Measurements from ENCODE around the gene FBLN1. TPM values are rescaled to one million over a fixed set of nuclear protein-coding genes. Genes with fewer than 3 reads are reported as not detected.
"Not testable (repeated sequence)": the region's sequence is repeated elsewhere in the genome, so short reads cannot be mapped to it uniquely, and the experiment has no call there.

The FBLN1 gene
- total RNA-seq, 1 donor from 2014 or later, result 211 TPM

DNA sequence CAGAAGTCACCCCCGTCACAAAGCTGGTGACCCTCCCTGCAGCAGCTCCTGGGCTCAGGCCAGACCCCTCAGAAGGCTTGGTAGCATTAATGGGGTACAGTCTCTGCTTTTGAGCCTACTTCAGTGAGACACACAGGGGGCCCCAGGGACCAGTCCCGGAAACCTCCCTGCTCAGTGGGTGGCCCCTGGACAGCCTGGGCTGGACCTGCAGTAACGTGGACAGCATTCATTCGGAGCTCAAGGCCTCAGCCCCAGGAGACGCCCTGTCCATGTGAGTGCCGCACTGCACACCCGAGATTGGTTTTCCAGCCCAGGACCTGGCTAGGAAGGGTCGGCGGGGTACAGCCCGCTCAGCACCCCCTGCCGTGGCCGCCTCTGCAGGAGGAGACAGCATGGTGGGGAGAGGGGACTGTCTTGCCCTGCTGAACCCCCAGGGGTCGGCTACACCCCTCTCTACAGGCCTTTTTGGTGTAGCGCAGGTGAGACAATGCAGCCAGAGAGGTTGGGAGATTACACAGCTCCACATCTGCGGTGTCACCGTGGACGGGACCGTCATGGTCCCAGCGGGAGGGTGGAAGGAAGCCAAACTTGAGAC, 83.4 kb downstream of the FBLN1 start:
- TF ChIP-seq, protein P1, sequence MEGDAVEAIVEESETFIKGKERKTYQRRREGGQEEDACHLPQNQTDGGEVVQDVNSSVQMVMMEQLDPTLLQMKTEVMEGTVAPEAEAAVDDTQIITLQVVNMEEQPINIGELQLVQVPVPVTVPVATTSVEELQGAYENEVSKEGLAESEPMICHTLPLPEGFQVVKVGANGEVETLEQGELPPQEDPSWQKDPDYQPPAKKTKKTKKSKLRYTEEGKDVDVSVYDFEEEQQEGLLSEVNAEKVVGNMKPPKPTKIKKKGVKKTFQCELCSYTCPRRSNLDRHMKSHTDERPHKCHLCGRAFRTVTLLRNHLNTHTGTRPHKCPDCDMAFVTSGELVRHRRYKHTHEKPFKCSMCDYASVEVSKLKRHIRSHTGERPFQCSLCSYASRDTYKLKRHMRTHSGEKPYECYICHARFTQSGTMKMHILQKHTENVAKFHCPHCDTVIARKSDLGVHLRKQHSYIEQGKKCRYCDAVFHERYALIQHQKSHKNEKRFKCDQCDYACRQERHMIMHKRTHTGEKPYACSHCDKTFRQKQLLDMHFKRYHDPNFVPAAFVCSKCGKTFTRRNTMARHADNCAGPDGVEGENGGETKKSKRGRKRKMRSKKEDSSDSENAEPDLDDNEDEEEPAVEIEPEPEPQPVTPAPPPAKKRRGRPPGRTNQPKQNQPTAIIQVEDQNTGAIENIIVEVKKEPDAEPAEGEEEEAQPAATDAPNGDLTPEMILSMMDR (IDR thresholded peaks at IDR 0.05), result no peak
- Mint-ChIP-seq H3K36me3 (ENCODE audit: unreplicated experiment) (peaks cover 5% of the 10 kb centered on the region), H3K9me3 (ENCODE audit: unreplicated experiment) (no peaks in the 10 kb centered on the region), H3K4me3 (ENCODE audit: unreplicated experiment) (no peak overlapping the region), H3K27me3 (ENCODE audit: unreplicated experiment) (no peaks in the 10 kb centered on the region), H3K4me1 (ENCODE audit: unreplicated experiment) (peaks cover 10% of the 10 kb centered on the region), H3K27ac (ENCODE audit: unreplicated experiment) (no peak overlapping the region)
- no peak for DNase-seq (ENCODE audit: extremely low spot score, unreplicated experiment)

DNA sequence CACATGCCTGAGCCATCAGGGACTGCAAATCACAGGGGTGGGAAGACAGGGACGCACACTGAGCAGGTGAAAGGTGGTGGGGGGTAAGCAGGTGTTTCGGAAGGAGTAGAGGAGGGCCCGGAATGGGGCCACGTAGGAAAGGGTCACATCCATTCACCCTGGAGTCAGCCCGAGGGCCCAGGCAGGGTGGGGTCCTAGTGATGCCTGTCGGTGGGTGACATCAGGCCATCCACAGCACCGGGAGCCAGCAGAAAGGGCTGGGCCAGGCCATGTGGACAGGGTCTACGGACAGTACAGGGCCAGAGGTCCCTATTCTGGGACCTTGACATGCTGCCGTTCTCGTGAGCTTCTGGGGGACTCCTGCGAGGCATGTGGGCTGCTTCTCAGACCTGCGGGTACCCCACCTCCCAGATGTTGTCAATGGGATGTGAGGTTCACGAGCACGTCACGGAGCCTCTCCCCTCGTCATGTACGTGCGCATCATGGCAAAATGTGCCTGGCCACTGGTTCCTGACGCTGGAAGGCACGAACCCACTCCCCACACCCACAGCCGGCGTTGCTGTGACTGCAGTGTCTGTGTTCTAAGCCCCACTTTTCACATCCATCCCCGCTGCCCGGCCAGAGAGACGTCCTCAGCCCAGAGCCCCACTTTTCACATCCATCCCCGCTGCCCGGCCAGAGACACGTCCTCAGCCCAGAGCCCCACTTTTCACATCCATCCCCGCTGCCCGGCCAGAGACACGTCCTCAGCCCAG, 84.1 kb downstream of the FBLN1 start:
- Mint-ChIP-seq H3K36me3 (ENCODE audit: unreplicated experiment) (peaks cover 5% of the 10 kb centered on the region), H3K27ac (ENCODE audit: unreplicated experiment) (no peak overlapping the region), H3K27me3 (ENCODE audit: unreplicated experiment) (no peaks in the 10 kb centered on the region), H3K4me1 (ENCODE audit: unreplicated experiment) (peaks cover 10% of the 10 kb centered on the region), H3K4me3 (ENCODE audit: unreplicated experiment) (no peak overlapping the region), H3K9me3 (ENCODE audit: unreplicated experiment) (no peaks in the 10 kb centered on the region)
- DNase-seq (ENCODE audit: extremely low spot score, unreplicated experiment), result no peak
- TF ChIP-seq, protein P1 (IDR thresholded peaks at IDR 0.05), result no peak

DNA sequence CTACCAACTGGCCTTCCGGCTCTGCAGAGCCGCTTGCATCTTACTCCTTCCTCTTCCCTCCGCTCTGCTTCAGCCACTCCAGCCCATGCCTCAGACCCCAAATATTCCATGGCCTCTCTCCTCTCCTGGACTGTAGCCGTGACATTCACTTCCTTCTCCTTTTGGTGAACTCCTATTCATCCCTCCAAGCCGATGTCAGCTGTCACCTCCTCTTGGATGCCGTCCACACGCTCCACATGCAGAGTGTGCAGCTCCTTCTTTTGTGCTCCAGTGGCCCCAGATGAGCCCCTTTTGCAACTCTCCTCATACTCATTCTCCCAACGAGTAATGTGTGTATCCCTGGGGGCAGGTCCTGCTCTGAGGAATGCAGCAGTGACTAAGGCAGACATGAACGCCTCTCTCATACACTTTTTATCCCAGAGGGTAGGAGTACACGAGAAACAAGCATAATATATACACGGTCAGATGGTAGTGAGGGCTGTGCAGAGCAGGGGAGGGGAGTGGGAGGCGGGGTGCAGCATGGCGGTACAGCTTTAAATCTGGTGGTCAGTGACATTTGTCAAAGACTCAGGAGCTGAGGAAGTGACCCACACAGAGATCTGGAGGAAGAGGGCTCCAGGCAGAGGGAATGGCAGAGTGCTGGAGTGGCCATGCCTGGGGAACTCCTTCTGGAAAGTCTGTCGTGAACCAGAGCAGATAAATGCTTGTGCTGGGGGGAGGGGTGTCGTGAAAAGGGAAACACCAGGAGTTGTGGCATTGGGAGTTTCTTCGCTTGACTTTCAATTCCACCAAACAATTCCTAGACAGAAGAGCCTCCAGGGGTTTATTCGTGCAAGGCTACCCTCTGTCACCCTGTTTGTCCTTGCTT, 85.2 kb downstream of the FBLN1 start:
- TF ChIP-seq, protein P1 (IDR thresholded peaks at IDR 0.05), result no peak

DNA sequence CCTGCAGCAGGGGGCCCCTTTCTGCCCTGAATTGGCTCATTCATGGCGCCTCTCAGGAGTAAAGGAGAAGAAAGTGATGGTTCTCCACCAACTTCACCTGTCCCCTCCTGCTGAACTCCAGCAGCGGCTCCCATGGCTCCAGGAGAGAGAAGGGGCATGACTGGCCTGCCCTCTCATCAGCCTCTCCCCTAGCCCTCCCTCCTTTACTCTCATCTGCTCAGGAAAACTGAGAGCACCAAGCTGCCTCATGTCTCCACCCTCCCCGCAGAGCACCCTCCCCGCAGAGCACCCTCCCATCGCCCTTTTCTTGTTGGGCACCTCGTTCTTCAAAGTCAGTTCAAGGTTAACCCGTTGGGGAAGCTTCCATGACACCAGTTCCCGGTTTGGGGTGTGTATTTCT, 86.9 kb downstream of the FBLN1 start:
- TF ChIP-seq, protein P1 (IDR thresholded peaks at IDR 0.05), result no peak
- Mint-ChIP-seq H3K36me3 (ENCODE audit: unreplicated experiment) (peaks cover 16% of the 10 kb centered on the region), H3K27ac (ENCODE audit: unreplicated experiment) (no peak overlapping the region), H3K4me1 (ENCODE audit: unreplicated experiment) (peaks cover 10% of the 10 kb centered on the region), H3K4me3 (ENCODE audit: unreplicated experiment) (no peak overlapping the region), H3K27me3 (ENCODE audit: unreplicated experiment) (no peaks in the 10 kb centered on the region), H3K9me3 (ENCODE audit: unreplicated experiment) (no peaks in the 10 kb centered on the region)
- DNase-seq (ENCODE audit: extremely low spot score, unreplicated experiment), result no peak

More for the DNA sequence above, 85.2 kb downstream of the FBLN1 start:
- Mint-ChIP-seq H3K4me1 (ENCODE audit: unreplicated experiment) (peaks cover 10% of the 10 kb centered on the region), H3K4me3 (ENCODE audit: unreplicated experiment) (no peak overlapping the region), H3K9me3 (ENCODE audit: unreplicated experiment) (no peaks in the 10 kb centered on the region), H3K27ac (ENCODE audit: unreplicated experiment) (no peak overlapping the region), H3K36me3 (ENCODE audit: unreplicated experiment) (peaks cover 9% of the 10 kb centered on the region), H3K27me3 (ENCODE audit: unreplicated experiment) (no peaks in the 10 kb centered on the region)
- DNase-seq (ENCODE audit: extremely low spot score, unreplicated experiment), result no peak

DNA sequence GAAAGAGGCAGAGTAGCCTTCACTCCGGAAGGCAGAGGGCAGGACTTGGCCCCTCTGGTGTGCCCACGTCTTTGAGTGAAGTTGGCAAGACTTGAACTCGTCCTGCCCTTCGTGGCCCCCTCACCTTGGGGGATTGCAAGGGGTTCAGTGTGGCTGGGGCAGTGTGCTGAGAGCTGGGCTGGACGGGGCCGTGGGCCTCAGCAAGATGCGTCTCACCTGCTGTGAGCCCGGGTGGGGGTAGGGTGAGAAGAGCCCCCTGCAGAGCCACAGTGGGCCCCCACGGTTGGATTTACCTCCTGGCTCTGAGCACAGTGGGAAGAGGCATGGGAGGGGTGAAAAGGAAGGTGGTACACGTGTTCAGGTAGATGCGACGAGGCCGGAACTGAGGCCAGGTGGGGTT, 87.6 kb downstream of the FBLN1 start:
- no peaks in the 10 kb centered on the region for H3K27me3 Mint-ChIP-seq (ENCODE audit: unreplicated experiment)
- TF ChIP-seq, protein P1 (IDR thresholded peaks at IDR 0.05), result no peak
- no peak for DNase-seq (ENCODE audit: extremely low spot score, unreplicated experiment)
- H3K4me1 Mint-ChIP-seq (ENCODE audit: unreplicated experiment), result peaks cover 10% of the 10 kb centered on the region
- H3K4me3 Mint-ChIP-seq (ENCODE audit: unreplicated experiment), result no peak overlapping the region
- no peaks in the 10 kb centered on the region for H3K9me3 Mint-ChIP-seq (ENCODE audit: unreplicated experiment)
- H3K36me3 Mint-ChIP-seq (ENCODE audit: unreplicated experiment), result peaks cover 12% of the 10 kb centered on the region
- H3K27ac Mint-ChIP-seq (ENCODE audit: unreplicated experiment), result no peak overlapping the region

DNA sequence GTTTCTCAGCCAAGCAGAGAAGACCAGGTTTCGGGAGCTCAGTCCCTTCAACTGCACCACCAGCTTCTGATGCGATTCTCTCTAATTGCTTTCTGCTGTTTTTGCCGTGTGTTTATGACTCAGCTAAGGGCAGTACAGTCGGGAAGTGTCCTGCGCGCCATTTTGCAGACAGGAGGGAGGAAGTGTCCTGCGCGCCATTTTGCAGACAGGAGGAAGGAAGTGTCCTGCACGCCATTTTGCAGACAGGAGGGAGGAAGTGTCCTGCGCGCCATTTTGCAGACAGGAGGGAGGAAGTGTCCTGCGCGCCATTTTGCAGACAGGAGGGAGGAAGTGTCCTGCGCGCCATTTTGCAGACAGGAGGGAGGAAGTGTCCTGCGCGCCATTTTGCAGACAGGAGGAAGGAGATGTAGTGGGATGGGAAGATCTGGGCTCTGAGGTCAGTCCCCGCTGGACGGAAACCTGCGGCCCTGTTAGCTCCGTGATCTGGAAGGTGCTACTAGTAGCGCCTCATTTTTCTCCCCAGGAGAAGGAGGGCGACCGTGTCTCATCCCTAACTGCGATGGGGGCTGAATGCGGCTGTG, 89.0 kb downstream of the FBLN1 start:
- not testable (repeated sequence) for H3K4me3 Mint-ChIP-seq (ENCODE audit: unreplicated experiment); H3K27me3 Mint-ChIP-seq (ENCODE audit: unreplicated experiment); DNase-seq (ENCODE audit: extremely low spot score, unreplicated experiment); H3K27ac Mint-ChIP-seq (ENCODE audit: unreplicated experiment); H3K4me1 Mint-ChIP-seq (ENCODE audit: unreplicated experiment); H3K9me3 Mint-ChIP-seq (ENCODE audit: unreplicated experiment)
- H3K36me3 Mint-ChIP-seq (ENCODE audit: unreplicated experiment), result peaks cover 12% of the 10 kb centered on the region

All from osteocyte (in vitro differentiated cells).